Putamen (tissue), 1 donor: Measurements from ENCODE around the gene TANC1.
"Not testable (repeated sequence)": the region's sequence is repeated elsewhere in the genome, so short reads cannot be mapped to it uniquely, and the experiment has no call there.

ENCODE experiments used
- DNase-seq: peaks from one replicate; pipeline ENCODE4 v3.0.0-alpha.2; 2016; ENCODE audit warnings: low spot score

The TANC1 gene

DNA sequence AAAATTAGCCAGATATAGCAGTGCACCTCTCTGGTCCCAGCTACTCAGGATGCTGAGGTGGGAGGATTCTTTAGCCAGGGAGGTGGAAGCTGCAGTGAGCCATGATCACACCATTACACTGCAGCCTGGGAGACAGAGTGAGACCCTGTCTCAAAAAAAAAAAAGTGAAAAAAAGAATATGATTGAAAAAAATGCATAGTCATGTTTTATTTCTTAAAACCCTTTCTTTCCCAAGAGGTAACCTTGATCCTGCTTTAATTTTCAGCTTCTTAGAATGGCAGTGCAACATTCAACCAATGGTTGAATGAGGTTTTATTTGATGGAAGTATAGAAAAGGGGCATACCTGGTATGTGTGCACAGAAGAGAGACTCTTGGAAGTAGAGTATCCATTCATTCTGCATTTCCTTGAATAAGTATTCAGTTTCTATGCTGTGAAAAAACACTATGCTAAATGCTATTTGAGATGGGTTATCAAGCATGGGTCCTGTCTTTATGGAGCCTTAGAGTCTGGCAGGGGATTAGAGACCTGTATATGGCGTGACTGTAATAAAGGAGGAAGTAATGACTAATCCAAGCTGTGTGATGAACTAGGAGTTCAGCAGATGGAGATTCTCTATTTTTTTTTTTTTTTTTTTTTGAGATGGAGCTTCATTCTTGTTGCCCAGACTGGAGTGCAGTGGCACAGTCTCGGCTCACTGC is 171.8 kb downstream of the TANC1 start:
- DNase-seq: no peak

DNA sequence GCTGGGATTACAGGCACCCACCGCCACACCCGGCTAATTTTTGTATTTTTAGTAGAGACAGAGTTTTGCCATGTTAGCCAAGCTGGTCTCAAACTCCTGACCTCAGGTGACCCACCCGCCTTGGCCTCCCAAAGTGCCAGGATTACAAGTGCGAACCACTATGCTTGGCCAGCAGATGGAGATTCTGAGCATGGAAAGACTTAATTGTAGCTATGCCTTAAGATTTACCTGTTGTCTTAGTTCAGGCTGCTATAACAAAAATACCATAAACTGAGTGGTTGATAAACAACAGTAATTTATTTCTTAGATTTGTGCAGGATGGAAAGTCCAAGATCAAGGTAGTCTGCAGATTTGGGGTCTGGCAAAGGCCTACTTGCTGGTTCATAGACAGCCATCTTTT is 172.4 kb downstream of the TANC1 start:
- not testable (repeated sequence) for DNase-seq

DNA sequence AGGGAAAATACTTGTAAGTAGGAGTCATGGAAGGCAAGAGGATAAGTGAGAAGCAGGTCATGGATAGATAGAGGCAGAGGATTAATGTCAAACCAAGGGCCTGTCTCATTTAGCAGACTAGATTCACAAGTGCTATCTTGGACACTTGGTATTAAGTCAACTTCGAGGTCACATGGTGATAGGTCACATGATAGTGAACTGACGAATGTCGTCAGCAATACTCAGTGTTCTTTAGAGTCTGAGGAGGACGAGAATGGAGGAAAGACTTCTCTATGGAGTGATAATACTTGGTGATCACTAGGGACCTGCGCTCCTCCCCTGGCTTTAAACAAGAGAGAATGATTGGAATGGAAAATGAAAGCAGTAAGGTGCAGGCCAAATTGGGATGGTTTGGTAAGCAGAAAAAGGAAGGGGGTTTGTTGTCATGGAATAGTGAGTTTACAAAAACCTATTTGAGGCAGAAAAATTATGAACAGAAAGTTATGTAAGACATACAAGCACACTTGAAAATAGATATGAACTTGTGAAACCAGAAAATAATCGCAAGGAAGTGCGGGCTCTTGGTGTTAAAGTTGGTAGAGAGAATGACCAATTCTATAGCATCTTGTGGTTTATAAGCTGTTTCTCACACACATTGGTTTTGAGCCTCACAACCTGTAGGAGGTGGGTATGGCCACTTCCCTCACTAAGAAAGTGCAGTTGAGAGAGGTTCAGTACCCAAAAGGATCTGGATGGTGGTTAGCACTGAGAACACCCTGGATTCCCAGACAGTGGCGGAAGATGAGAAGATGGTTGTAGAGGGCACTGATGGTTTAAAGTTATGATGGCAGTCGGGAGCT is 176.6 kb downstream of the TANC1 start:
- DNase-seq: no peak

DNA sequence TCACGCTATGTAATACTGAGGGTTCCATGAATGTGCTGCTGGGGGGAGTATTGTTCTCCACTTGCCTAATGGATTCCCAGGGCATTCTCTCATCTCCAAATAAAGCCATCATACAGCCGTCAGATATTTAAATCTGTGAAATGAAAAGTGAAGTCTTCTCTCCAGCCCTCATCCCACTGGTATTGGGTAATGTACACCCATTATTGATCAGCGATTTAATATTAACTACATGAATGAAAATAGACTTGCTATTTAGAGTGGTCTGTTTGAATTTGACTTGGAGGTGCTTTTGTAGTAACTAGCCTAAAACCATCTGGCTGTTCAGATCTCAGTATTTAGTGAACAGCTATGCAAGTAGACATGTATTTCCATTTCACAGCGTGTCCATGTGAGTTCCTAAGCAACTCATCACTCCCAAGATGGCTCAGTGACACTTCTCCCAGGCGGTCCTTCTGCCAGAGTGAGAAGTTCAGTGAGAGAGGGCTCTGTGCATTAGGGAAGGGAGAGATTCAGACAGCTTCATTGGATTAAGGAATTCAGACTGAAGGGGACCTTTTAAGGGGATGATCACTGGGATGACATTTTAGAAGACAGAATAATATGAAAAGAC is 177.4 kb downstream of the TANC1 start:
- DNase-seq: no peak

DNA sequence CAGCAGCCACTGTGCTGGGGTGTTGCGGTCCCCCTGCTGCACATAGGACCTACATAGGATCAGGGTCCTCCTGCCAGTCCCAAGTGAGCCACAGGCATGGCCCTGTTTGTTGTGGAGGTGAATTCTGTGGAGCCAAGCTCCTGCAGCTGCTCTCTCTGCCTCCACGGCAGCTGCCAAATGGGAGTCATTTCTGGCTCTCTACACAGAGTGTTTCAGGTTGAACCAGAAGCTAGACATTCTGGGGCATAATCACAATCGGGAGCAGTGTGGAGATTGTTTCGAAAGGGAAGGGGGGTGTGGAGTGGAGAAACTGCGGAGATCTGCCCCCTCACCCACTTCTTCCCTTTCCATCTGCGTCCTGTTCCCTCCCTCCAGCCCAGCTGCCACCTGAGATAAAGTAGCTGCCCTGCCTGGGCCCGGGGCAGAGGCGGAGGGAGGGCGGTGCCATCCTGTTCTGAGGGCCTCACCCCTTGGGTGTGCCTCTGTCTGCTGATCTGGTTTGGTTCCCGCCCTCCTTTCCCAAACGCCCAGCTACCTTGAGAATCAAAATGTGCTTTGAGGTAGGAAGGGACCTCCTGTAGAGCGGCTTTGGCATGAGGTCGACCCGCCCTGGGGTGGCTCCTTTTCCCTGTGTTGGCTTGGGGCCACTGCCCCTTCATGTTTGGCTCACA is 178.7 kb downstream of the TANC1 start:
- no peak for DNase-seq

DNA sequence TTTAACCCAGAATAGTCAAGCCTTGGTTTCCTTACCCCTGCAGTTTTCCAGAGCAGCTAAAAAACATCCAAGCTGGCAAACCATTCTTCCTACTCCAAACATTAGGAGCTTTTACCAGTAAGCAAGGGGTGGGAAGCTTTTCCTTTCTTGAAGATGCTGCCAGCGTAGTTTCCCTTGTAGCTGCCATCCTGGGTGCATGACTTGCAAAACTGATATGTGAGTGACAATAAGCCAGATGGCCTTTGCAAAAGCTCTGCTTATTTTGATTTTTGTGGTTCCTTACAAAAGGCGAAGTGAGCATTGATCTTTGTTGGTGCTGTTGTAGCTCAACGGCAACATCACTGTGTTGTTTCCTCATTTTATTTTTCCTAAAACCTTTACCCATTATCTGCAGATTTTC is 179.2 kb downstream of the TANC1 start:
- DNase-seq: no peak

DNA sequence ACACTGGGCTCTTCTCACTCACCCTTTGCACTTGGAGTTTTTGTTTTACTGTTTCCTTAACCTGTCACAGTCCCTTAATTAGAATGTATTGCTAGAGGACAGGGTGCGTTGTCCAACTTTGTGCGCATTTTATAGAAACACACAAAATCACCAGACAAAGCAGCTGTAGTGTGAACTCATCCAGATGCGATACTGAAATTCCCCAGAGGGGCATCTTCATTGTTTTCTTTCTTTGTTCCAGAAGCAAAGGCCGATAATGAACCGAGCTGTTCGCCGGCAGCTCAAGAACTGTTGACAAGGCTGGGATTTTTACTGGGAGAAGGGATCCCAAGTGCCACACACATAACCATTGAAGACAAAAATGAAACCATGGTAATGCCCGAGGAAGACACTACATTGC is 180.5 kb downstream of the TANC1 start:
- no peak for DNase-seq

DNA sequence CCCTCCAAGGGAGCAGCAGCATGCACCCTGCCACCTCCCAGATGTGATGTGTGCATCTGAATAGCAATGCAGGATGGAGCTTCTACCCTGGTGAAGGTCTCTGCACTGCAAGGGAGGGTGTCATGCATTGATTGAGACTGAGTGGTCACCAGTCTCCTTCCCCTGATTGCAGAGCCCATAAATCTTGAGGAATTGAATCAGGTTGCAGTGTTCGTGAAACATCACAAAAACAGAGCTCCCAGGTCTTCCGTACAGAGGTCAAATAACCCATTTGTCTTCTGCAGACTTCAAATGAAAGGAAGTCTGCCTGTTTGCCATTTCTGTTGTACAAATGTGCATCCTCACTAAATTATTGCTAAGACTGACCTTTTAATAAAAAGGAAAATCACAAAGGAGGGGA is 181.3 kb downstream of the TANC1 start:
- no peak for DNase-seq

DNA sequence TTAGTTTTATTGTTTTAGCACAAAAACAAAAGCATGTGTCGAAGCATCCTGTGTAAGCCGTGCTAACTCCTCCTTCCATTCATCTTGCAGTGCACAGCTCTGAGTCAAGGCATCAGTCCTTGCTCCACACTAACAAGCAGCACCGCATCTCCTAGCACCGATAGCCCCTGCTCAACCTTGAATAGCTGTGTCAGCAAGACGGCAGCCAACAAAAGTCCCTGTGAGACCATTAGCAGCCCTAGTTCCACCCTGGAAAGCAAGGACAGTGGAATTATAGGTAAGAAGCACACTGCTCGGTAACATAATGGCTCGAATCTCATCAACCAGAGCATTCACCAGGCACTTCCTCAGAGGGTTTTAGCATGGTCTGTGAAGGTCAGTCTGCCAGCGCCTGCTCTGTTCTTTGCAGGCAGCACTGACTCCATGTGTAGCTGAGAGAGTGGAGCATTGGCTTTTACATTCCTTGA is 181.9 kb downstream of the TANC1 start:
- no peak for DNase-seq

DNA sequence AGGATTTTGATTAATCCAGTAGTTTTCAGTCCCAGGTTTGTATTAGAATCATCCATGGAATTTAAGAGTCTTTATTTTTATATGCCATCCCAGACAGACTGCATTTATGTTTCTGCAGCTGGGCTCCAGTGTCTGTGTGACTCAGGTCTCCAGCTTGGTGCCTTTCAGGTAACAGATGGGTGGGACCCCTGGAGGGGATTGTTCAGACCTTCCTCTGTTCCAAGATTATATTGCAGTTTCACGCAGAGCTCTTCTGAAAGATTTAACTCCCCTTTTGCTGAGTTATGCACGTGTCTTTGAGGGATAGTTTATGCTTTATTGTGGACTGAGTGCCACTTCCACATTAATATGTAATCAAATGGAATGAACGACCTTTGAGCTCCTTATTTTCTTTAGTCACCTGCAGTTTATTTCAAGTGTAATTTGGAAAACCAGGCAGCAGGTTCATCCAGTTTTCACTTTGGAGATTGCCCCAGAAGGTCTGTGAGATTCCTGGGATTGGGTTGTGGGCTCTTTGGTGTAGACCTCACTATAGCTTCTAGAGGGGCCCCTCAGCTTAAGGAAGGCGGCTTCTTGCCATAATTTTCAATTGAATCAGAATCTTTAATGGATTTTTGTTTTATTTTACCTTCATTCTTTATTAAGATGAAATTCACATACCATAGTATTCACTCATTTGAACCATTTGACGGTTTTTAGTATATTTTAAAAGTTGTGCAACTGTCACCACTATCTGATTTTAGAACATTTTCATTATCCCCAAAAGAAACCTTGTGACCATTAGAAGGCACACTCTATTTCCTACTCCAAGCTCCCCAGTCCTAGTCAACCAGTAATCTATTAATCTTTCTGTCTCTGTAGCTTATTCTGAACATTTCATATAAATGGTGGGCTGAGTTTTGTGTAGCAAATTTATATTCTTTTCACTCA is 183.0 kb downstream of the TANC1 start:
- no peak for DNase-seq

DNA sequence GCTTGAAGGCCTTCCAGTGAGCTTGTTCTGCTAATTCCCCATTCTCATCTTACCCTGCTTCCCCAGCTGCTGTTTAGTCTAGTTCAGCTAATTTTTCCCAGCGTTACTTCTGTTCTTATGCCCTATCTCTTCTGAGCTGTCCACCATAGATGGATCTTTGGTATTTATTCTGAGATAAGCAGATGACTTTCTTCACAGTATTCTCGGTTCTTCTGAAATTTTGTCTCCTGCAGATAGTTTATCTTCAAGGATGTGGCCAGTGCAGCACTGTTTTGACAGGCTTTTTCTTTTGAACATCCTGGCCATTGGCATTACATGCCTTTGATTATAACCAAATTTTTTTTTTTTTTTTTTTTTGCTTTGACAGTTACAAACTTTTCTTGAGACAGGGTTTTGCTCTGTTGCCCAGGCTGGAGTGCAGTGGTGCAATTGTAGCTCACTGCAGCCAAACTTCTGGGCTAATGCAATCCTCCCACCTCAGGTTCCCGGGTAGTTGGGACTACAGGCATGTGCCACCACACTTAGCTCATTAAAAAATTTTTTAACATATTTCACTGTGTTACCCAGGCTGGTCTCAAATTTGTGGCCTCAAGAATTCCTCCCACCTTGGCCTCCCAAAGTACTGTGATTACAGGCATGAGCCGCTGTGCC is 183.8 kb downstream of the TANC1 start:
- no peak for DNase-seq

DNA sequence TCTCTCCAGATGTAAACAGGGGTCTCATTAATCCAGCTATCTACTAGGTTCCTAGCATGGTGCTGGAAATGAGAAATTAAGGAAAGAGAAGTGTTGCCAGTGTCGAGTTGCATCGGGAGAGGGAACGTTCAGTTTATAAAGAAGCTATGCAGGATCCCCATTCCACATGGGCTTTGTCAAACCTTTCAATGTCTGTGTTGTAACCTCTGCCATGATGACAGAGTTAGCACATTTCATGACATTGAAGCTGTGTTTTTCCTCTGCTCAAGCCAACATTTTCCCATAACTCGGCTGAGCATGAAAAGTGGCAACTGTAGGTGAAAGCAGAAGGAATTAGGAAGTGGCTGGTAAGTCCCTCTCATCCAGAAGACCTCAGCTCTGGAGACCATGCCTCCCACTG is 184.6 kb downstream of the TANC1 start:
- no peak for DNase-seq

DNA sequence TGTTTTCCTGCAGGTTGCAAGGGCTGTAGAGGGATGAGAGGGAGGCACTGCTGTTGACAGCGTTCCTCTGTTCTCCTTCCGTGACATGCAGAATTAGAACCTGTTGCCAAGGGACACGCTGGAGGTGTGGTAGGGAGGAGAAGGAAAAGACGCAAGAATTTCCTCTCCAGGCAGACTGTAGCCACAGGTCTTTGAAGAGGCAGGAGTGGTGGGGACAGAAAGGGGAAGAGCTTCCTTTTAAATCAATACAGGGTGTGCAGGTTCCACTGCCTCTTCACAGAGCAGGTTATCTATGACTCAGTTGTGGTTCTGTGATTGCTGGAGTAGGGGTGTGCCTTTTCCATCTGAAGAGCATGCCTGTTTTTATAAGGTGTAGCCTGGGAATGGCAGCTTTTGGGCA is 185.0 kb downstream of the TANC1 start:
- no peak for DNase-seq

DNA sequence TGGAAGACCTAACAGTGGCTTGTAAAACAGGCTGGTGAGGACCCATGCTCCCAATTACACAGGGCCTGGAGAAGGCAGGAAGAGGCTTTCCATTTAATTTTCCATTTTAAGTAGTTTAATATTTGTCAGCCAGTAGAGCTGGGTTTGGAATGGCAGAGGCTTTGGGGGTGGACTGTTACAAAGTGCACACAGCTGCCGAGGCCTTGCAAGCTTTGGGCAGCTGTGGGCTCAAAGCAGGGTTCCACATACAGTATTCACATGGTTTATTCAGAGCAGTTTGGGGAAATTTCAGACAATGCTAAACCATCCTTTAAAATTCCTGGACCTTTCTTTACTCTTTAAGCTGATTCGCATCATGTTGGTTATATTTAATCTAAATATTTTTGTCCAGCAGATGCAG is 185.5 kb downstream of the TANC1 start:
- DNase-seq: no peak

DNA sequence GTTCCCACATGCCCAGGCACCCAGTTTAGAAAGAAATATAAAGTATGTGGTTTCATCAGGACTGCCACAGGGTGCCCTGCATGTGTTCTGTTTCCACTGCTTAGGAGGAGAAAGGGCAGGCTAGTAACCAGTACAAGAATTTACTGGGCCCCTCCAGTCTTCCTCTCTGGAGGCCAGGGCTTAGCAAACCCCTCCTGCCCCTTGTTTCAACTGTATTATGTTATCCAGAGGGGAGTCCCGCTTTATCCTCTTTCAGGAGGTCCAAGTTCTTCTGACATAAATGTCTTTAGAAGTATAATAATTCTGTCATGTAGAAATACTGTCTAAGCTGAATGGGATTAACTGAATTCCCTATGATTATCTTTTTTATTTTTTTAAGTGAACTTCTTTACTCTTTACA is 185.9 kb downstream of the TANC1 start:
- no peak for DNase-seq

DNA sequence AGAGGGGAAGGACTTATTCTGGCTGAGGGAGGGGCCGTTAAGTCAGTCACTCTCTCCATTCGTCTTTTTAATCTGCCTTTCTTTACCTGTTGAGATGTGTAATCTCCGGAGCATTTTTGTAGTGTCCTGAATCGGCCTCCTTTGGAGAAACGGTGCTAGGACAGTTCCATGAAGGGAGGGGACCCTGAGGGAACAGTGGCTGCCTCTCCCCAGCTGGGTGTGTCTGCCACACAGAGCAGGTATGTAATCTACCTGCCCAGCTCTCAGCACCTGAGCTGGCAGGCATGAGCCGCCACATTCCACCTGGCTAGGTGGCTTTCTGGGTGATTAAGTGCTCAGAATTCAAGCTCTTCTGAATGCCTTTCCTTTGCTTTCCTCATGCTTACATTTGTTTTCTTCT is 186.9 kb downstream of the TANC1 start:
- DNase-seq: no peak

DNA sequence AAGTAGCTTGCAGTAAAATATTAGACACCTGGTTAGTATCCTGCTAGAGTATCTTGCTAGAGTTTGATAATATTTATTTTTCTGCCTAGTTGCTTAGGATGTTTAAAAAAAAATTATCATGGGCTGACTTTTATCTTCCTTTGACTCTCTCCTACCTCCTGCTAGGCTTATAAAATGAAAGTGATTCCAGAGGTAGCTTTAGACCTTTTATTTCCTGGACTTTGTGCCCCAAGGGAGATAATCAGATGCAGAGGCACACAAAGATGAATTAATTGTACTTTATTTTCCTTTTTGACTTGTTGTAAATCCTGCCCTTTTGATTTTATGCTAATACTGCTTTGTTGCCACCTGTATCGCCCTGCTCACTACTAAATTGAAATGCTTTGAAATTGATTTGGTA is 187.4 kb downstream of the TANC1 start:
- DNase-seq: no peak

DNA sequence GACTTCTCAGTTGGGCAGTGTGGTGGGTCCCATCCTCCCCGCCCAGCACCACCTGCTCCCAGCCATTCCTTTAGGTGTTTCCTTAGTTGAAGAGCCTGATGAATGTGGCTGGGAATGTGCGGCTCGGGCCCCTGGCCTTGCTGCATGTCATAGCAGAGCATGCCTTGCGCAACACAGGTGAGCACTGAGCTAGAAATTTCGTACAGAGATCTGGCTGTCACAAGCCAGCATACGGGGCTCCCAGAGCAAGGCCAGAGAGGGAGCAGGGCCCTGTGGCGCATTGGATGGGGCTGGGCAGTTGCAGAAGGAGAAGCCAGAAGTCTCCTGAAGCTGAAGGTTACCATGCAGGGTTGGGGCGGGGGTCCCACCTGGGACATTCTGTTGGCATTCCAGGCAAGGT is 188.4 kb downstream of the TANC1 start:
- no peak for DNase-seq

DNA sequence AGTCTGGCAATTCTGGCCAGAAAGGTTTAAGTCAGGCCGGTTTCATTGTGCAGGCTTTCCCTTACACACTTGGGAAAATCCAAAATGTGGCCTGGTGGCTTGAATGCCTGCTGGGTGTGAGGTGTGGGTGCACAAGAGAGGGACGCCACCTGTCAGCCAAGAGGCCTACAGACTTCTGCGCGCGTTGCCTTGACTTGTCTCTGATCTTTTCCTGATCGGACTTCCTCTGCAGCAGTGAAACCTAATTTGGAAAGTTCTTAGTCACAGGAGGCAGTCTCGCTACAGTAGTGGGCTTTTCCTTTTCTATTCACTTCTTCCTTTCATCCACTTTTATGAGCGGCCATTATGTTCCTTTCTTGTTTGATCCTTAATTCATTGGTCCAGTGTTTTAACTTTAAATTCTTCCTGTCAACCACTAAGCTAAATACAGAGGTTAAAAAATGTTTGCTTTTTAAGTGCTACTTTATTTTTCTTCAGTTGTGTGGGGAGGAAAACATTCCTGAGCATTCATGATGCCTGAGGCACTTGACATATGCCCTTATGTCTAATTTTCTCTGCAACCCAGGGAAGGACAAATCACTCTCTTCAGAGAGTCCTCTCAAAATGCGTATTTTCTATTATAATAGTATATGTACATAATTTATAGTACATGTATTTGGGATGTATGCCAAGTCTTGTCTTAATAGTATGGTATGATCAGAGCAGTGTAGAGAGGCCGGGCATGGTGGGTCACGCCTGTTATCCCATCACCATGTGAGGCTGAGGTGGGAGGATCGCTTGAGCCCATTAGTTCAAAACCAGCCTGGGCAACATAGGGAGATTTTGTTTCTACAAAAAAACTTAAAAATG is 189.1 kb downstream of the TANC1 start:
- DNase-seq: no peak

DNA sequence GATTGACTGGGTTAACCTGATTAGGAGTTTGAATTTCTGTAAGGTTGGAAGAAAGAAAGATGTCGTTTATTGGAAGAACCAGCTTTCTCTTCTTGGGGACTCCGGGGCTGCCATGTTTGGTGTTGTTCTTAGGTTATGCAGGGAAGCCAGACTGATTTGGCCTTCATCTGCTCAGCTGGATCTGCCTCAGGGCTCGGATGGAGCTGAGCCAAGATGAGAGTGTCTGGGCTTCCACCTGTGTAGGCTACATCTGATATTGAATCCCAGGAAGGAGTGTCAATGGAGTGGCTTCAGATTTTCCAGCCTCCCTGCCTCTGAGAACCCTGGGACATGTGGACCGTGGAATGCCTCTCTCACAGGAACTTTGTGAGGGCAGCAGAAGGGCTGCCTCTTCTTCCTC is 192.0 kb downstream of the TANC1 start:
- DNase-seq: no peak
